Right kidney (tissue), 1 donor: ENCODE results near the gene KHSRP.
A peak's percentile ranks its signal among the peaks of the same experiment; 100 is the strongest.

Source experiments
- DNase-seq: peaks from one replicate; pipeline ENCODE4 v3.0.0-alpha.2; 2016

The KHSRP gene

DNA sequence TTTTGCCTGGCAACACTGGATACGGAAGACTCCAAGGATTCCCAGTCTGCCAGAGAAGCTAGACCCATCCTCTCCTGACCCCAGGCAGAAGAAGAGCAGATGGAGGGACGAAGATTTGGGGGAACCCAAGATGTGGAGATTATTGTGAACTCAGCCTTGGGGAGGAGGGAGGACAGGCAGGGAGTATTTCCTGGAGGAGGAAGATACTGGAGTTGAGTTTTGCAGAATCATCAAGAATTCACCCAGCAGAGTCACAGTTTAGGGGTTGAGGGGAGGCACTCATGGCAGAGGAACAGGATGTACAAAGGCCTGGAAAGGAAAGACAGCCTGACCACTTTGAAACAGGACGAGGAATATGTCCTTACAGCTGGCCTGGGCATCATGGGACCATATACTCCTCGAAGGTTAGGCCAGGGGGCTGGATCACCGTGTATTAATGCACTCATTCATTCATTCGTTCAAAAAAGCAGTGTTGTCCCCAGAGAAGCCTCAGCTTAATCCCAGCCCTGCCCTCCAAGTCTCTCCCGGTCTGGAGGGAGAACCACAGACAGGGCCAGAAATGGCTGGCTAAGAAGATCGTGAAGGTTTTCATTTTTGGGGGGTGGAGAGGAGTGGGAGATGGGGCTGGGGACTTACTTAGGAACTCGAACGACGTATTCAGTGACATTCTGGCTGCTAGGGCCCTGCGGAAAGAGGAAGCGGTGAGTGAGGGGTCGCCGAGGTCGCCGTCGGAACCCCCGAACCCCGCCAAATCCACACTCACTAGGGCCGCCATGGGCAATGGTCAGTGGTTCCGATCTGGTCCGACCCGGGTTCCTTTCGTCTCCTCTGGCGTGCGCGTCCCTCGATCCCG lies 32.2 kb downstream of the KHSRP start:
- DNase-seq, result no peak

DNA sequence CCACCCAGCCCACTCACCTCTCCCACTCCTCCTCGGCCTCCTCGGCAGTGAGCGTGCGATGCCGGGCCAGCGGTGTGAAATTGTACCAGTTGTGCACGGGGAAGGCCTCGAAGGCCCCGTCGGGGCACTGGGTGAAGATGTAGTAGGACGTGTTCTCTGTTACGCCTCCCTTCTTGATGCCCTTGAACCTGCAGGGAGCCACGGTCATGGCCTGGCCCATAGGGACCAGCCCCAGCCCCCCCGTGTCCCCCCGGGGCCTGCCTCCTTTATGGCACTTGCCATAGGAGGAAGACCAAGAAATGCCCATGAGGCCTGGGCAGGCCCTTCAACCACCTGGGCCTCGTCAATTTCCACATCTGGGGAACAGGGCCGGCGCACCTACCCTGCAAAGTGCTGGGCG lies 37.2 kb downstream of the KHSRP start:
- DNase-seq, result no peak

DNA sequence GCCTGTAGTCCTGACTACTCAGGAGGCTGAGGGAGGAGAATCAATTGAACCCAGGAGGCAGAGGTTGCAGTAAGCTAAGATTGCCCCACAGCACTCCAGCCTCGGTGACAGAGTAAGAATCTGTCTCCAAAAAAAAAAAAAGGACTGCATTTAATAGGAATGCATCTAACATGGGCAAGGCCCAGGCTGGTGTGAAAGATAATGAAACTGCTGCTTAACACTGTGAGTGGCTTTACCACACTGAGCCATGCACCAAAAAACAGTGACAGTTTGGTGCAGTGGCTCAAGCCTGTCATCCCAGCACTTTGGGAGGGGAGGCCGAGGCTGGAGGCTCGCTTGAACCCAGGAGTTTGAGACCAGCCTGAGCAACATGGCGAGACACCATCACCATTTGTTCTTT lies 40.2 kb downstream of the KHSRP start:
- DNase-seq, result no peak

DNA sequence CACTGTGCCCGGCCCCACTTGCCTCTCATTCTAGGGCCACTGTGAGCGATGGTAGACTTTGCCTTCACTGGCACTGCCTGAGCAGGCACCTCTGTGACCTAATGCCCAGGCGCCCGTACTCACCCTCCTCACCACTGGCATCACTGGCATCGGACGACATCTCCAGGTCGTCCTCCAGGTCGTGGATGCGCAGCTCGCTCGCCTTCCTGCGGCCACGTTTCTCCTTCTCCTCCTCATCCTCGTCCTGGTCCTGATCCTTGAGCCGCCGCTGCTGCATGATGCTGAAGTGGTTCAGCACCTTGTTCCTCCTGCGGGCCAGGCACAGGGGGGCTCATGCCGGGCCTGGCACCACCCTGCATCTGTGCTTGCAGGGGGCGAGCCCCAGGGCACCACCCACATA lies 41.4 kb downstream of the KHSRP start:
- DNase-seq, result no peak

DNA sequence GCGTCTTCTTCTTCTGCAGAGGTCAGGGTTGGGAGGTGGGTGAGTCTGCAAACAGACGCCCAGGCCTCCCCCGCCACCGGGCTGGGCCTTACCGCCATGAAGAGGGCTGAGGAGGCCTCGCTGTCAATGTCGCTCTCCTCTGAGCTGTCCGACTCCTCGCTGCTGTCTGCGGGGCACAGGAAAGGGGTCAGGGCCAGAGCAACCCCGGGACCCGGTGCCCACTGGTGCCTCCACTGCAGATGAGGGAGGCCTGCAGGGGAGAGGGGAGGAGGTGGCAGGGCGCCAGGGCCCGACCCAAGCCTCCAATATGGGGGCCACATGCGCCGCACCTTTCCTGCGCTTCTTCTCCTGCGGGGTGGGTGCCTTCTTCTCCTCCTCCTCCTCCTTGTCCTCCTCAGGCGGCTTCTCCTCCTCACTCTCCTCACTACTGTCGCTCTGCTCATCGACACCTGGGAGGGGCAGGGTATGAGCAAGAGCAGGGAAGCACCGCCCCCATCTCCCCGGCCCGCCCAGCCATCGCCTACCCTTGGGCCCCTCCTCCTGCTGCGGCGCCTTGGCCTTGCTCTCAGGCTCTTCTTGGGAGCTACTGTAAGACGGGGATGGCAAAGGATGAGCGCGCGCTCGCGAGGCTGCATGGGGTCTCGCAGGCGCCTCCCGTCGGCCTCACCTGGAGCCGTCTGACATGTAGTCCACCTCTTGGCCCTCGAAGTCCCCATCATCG lies 43.4 kb downstream of the KHSRP start:
- DNase-seq, result no peak

DNA sequence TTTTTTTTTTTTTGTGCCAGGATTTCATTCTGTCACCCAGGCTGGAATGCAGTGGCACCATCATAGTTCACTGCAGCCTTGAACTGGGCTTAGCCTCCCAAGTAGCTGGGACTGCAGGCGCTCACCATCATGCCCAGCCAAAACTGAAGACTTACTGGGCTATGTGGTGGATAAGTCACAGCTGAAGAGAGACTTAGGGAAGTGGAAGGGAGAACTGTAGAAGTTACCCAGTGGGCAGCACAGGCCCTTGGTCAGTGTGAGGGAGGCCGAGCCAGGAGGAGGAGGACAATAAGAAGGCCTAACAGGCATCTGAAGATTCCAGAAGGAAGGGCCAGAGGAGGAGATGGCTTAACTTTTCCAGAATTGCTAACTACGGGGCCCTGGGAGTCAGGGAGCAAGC lies 44.9 kb downstream of the KHSRP start:
- no peak for DNase-seq

DNA sequence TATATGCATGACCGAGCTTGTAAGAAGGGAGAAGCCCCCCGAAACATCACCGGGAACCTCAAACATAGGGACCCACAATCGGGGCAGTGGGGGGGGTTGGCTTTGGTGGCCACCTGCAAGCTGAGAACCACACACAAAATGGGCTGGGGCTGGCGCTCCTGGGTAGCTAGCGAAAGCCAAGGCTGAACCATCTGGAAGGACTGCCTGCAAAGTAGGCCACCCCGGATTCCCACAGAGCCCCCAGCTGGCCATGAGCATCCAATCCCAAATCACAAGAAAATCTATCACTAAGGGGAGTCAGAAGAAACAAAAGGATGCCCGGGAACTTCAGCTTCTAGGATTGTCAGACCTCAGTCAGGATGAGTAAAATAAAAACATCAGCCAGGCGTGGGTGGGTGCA lies 46.1 kb downstream of the KHSRP start:
- DNase-seq, result no peak

DNA sequence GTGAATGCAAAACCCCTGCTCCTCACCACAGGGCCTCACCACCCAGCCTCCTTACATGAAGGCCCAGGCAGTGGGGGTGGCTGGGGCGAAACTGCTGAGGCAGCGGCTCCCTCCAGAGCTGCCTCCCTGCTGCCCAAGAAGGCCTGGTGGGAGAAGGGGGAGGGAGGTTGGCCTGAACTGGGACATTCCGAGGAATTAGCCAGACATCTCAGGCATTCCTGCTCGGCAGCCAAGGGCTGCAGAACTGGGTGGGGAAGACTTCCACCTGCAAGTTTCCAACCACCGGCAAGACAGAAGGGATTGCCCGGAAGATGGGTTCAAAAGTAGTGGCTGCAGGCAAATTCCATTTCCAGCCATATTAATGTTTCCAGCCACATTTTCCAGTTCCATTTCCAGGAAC lies 46.6 kb downstream of the KHSRP start:
- DNase-seq, result no peak

DNA sequence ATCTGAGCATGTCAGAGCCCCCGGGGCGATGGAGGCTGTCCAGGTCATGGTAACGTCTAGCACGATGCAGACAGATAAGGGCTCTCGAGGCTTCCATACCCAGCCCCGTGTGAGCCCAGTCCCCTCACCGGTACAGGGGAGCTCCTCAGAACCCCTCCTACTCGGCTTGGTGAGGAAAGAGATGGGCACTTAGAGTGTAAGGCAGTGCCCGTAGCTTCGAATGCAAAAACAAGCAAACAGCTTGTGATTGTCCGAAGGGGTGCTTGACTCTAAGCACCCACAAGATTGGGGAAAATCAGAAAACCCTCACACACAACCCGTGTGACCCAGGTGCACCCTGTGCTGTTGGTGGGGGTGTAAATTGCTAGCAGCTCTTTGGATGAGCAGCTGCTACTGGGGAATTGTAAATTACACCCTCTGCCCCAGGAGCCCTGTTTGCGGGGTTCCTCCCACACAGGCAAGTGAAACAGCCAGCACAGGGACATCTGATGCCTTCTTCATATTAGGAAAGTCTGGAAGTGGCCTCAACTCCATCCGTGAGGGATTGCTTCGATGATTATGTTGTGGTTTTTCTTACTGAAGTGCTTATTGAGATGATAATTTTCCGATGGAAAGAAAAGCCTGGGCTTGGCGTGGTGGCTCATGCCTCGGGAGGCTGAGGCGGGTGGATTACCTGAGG lies 48.0 kb downstream of the KHSRP start:
- no peak for DNase-seq

DNA sequence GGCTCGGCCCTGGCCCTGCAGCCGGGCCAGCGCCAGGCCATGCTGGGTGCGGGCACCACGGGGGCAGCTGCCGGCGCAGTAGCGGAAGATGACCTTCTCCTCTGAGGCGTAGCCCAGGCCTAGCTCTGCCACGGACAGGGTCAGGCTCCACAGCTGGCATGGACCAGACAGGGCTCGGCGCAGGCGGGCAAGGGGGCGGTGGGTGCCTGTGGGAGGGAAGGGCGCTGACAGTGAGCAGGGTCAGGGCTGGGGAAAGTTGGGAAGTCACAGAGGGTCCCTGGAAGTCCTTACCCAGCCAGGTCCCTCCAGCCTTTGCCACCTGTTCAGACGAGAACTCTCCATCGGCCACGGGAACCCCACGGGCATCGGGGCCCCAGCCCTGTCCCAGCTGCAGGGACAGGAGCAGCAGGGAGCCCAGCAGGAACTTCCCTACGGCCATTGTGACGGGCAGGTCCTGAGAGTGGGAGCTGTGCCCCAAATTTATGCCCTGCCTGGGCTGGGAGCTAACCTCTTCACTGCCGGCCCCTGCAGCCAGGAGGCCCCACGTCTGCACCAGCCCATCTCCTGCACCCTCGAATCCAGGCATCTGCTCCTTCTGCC lies 49.1 kb downstream of the KHSRP start, which contains the start of gene PSPN:
Gene PSPN, minus strand, starts transcription at position 523 of the 600 bp plus-strand sequence. Its CDS starts 84 bp downstream, at position 439.
- DNase-seq, result no peak

DNA sequence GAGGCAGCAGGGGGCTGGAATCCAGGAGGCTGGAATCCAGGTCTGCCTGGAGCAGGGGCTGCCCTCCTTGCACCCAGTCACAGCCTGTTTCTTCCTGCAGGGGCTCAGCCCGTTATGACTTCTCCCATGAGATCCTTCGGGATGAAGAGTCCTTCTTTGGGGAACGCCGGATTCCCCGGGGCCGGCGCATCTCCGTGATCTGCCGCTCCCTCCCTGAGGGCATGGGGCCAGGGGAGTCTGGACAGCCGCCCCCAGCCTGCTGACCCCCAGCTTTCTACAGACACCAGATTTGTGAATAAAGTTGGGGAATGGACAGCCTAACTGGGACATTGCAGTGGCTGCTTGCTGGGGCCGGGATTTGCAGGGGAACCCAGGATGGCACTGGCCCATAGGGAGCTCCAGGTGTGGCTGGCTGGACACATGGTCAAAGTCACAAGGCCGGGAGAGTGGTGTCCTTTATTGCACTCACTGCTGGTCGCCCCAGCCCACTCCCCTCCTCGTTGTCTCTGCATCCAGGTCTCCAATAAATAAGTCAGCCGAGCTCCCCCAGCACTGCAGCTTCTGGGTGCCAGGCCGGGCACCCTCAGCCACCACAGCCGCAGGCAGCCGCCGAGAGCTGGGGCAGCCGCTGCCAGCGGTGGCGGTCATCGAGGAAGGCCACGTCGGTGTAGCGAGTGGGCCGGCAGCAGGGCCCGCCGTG lies 49.8 kb downstream of the KHSRP start:
- no peak for DNase-seq

DNA sequence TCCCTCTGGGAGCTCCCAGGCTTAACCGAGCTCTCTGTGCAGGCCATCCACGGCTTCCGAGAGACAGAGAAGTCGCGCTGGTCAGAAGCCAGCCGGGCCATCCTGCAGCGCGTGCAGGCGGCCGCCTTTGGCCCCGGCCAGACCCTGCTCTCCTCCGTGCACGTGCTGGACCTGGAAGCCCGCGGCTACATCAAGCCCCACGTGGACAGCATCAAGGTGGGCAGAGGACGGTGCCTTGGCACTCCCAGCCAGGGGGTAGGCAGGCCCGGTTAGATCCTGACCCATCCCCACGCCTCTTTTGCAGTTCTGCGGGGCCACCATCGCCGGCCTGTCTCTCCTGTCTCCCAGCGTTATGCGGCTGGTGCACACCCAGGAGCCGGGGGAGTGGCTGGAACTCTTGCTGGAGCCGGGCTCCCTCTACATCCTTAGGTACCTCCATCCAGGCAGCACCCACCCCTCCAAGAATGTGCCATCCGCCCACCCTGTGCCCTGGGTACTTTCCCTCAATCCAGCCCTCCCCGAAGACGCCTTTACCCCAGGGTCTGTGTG lies 50.4 kb downstream of the KHSRP start:
- DNase-seq, result no peak

DNA sequence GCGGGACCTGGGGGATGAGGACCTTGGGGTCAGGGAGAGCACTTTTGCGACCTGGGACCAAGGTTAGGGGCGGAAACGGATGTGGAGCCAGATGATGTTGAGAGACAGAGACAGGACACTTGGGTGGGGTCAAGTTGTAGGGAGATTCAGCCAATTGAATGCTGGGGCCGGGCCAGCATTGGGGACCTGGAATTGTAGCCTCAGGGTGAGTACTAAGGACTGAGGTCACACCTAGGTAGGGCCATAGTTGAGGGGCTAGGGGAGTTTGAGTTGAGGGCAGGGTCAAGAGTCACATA lies 50.9 kb downstream of the KHSRP start:
- DNase-seq, result no peak

DNA sequence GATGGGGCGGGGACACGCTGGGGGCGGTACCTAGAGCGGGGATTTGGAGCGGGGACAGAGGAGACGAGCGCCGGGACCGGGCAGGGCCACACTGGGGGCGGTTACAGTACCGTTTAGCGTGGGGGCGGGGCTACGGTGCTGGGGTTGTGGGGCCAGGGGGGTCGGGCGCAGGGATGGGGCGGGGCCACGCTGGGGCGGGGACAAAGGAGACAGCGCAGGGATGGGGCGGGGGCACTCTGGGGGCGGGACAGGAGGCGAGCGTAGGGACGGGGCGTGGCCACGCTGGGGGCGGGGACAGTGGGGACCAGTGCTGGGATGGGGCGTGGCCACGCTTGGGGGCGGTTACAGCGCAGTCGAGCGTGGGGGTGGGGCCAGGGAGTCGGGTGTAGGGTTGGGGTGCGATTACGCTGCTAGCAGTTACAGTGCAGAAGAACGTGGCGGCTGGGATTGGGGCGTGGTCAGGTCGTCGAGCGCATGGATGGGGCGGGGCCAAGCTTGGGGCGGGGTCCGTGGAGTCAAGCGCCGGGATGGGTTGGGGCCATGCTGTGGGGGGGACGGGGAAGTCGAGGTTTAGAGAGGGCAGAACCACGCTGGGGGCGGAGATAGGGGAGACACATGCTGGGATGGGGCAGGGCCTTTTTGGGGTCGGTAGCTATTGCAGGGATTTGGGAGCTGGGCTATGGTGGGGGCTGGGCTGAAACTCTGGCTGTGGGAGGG lies 51.4 kb downstream of the KHSRP start:
- DNase-seq, result peak; percentile 45

DNA sequence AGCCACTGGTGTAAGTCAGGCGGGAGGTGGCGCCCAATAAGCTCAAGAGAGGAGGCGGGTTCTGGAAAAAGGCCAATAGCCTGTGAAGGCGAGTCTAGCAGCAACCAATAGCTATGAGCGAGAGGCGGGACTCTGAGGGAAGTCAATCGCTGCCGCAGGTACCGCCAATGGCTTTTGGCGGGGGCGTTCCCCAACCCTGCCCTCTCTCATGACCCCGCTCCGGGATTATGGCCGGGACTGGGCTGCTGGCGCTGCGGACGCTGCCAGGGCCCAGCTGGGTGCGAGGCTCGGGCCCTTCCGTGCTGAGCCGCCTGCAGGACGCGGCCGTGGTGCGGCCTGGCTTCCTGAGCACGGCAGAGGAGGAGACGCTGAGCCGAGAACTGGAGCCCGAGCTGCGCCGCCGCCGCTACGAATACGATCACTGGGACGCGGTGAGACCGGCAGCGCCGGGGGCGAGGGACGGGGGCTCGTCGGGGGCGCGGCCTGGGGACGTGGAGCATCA lies 52.0 kb downstream of the KHSRP start, which contains the start of gene ALKBH7:
Gene ALKBH7, plus strand, starts transcription at position 201 of the 502 bp plus-strand sequence. Its CDS starts 27 bp downstream, at position 228.
- DNase-seq, result peak; percentile 99

DNA sequence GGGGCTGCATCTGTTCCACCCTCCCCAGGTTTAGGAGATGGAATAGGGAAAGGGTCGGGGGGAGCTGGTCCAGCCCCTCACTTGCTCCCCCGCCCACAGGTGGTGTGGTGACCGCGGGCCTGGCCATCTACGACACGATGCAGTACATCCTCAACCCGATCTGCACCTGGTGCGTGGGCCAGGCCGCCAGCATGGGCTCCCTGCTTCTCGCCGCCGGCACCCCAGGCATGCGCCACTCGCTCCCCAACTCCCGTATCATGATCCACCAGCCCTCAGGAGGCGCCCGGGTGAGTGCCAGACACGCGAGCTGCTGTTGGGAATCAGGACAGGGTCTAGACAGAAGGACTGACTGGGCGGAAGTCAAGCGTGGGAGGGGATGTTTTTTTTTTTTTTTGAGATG lies 60.3 kb downstream of the KHSRP start:
- no peak for DNase-seq
